HG02938 (cell line): ENCODE data around the gene APBA2.
"Not testable (repeated sequence)": the region's sequence is repeated elsewhere in the genome, so short reads cannot be mapped to it uniquely, and the experiment has no call there.

Source experiments
- ATAC-seq: cut with Tn5 transposase; IDR thresholded peaks from one replicate; pipeline ENCODE4 v1.9.1; 2021; ENCODE audit warnings: mild to moderate bottlenecking, moderate library complexity; ENCODE audit not compliant: unreplicated experiment

Gene APBA2

GRCh38 chr15:29142129-29142747 lies 256.5 kb downstream of the APBA2 start:
- peak; percentile 54 for ATAC-seq

DNA sequence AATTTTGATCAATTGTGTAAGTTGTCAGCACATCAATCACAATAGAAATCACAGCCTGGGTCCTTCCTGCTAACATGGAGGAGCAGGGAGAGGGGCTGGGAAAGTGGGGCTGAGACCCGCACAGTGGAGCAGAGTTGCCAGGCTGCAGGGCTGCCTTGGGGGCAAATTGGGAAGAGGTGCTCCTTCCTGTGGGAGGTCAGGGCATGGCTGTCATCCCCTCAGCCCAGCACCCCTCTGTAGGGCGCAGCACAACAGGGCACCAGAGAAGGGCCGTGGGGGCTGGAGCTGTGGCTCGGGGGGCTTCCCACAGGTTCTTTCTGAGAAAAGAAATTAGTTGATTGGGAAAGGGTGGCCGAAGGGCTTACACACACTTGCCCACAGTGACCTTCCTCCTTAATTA lies 257.5 kb downstream of the APBA2 start:
- ATAC-seq, result no peak

DNA sequence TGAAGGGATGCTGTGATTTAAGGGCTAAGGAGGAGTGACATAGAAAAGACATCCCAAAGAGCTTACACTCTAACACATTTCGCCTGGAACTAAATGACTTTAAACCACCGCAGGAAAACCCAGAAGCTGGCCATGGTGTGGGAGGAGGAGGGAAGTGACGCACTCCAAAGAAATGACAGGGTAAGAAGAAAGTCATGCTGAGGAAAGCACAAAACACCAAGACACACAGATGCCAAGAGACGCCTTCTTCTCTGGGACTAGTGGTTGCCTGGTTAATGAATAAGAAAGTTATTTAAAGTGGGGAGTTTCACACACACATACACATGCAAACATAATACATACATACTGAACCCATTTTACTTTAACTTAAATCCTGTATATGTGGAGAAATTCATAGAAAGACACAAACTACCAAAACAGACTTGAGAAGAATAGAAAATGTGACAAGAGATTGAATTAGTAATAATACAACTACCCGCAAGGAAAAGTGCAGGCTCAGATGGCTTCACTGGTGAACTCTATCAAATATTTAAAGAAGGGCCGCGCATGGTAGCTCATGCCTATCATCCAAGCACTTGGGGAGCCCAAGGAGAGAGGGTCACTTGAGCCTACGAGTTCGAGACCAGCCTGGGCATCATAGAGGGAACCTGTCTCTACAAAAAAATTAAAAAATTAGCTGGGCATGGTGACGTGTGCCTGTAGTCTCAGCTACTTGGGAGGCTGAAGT lies 258.3 kb downstream of the APBA2 start:
- no peak for ATAC-seq

- ATAC-seq, result no peak
Observed at GRCh38 chr15:29149738-29150075, 263.9 kb downstream of the APBA2 start.

DNA sequence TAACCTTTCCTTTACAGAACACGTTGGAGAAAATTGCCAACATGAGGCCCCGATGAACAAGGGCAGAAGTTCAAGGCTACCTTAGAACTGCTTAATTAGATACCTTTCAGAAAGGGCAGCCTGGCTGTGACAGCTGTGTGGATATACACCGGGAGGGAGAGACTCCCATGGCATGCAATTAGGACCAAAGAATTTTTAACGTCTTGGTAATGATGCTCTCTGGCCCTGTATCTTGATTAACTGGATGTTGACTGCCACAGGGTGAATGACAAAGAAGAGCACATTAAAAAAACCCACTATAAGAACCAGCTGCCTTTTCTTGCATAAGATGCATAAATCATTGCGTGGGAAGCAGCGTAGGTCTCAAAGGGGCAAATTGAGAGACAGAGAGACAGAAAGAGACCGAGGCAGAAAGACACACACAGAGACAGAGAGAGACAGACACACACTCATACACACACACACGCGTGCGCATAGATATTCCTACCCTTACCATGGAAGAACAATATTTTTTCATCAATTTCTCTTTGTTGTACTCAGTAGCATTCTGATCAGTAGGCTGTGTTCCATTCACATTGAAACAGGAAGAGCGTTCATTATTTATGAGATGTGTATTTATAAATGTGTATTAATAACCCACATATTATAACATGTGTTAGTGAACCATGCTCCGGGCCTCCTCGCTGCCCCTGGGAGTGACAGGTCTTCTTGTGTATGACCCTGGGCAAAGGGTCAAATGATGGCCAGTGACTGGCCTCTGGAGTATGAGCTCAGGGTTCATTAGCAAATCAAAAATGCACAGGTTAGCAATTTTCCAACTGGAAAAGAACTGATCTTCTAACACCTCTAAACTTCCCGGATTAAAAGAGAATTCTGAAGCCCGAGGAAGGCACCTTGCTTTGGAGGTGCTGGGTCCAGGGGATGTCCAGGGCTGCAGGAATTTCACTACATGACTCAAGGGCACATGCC lies 265.0 kb downstream of the APBA2 start:
- ATAC-seq, result no peak

DNA sequence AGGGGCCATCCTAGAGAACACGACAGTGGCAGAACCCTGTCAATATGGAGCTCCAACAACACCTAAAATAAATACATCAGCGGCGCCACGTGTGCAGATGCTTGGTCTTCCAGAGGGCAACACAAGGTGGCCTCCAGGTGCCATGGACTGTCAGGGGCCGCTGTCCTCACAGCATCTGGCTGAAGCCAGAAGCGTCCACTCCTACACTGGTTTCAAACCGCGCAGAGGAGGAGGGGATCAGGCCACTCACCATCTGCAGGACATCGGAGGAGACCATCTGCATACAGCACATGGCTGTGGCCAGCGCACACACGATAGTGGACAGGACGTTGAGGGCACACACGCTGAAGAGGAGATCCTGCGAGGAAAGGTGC lies 265.7 kb downstream of the APBA2 start:
- ATAC-seq, result no peak

DNA sequence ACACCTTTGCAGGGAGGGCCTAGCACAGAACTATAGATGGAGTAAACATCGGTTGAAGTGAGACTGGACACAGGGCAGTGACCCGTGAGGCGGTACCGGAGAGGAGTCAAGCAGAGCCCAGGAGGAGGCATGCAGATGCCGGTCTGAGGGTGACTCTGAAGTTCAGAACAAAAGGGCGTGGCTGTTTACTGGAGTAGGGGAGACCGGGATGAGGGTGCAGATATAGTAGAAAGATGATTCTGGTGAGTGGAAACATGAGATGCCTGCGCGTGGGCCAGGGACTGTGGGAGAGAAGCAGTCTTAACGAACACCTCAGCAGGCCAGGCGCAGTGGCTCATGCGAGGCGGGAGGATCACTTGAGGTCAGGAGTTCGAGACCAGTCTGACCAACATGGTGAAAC lies 270.7 kb downstream of the APBA2 start:
- ATAC-seq, result no peak

- ATAC-seq, result no peak
Observed at GRCh38 chr15:29159771-29160455, 274.1 kb downstream of the APBA2 start.

- no peak for ATAC-seq
Observed at GRCh38 chr15:29162411-29162810, 276.6 kb downstream of the APBA2 start.

DNA sequence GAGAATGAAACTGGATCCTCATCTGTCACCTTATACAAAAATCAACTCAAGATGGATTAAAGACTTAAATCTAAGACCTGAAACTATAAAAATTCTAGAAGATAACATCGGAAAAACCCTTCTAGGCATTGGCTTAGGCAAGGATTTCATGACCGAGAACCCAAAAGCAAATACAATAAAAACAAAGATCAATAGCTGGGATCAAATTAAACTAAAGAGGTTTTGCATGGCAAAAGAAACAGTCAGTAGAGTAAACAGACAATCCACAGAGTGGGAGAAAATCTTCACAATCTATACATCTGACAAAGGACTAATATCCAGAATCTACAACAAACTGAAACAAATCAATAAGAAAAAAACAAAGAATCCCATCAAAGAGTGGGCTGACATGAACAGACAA lies 281.3 kb downstream of the APBA2 start:
- ATAC-seq, result not testable (repeated sequence)
